Endothelial cell of umbilical vein (primary cell): ENCODE measurements around the gene EPB41L4B. TPM values are rescaled to one million over a fixed set of nuclear protein-coding genes. Genes with fewer than 3 reads are reported as not detected.

ENCODE experiments used
- BruUV-seq: library from RNA; stranded (reverse); fragments of 400-500 nt; replicated peaks from 2 replicates; lab custom pipeline; 2021; lab: Mats Ljungman, UMichigan
- CTCF ChIA-PET: fragments of 300-600, 350-600 bp; sonication (Branson Sonifier 250); formaldehyde crosslinking; loops from one replicate; lab custom pipeline; 2021; ENCODE audit warnings: antibody characterized with exemption, inconsistent platforms; lab: Charles Lee
- POLR2A ChIA-PET: fragments of 300-600, 350-600 bp; sonication (Branson Sonifier 250); formaldehyde crosslinking; loops from one replicate; lab custom pipeline; 2021; ENCODE audit warnings: antibody characterized with exemption, inconsistent platforms; lab: Charles Lee
- DNase-seq: peaks from one replicate; pipeline ENCODE4 v3.0.0-alpha.2; 2011; ENCODE audit warnings: low read depth, low spot score
- FAIRE-seq: peaks from 2 replicates; lab custom pipeline; 2011; peaks lifted over from hg19 to GRCh38; lab: Jason Lieb, UNC
- H2AFZ ChIP-seq: 2 replicates; pipeline ENCODE4 v1.6.0; 2012; ENCODE audit warnings: low read depth, low read length, control low read depth, inconsistent platforms
- H3K27ac ChIP-seq: 2 replicates; pipeline ENCODE4 v1.5.1; 2011; ENCODE audit warnings: low read depth, mild to moderate bottlenecking, control low read depth, low read length, moderate library complexity; ENCODE audit not compliant: insufficient read depth
- H3K27me3 ChIP-seq, 2 experiments: 2 replicates each; pipeline versions ENCODE4 v1.6.0 to v1.6.1; 2011; ENCODE audit warnings: low read length in 2 of 2, mixed read lengths in 1 of 2; ENCODE audit not compliant: control insufficient read depth in 2 of 2, insufficient read depth in 2 of 2
- H3K36me3 ChIP-seq, 2 experiments: 2 replicates in 1 of 2; 3 replicates in 1 of 2; pipeline ENCODE4 v1.5.1; 2011; ENCODE audit warnings: low read length in 2 of 2, mild to moderate bottlenecking in 1 of 2, moderate library complexity in 1 of 2; ENCODE audit not compliant: control insufficient read depth in 2 of 2, insufficient read depth in 2 of 2; ENCODE audit errors: extremely low read depth in 1 of 2
- H3K4me1 ChIP-seq: 3 replicates; pipeline ENCODE4 v1.5.1; 2011; ENCODE audit warnings: mild to moderate bottlenecking, low read length; ENCODE audit not compliant: control insufficient read depth, insufficient read depth; ENCODE audit errors: extremely low read depth
- H3K4me2 ChIP-seq: 2 replicates; pipeline ENCODE4 v1.6.1; 2011; ENCODE audit warnings: low read length, control low read depth, mixed read lengths; ENCODE audit not compliant: insufficient read depth
- H3K4me3 ChIP-seq, 3 experiments: fragments of 200-600 bp in 1 of 3; sonication (generic), shearing (Covaris generic) in 1 of 3; replicated peaks in 1 of 3; 2 replicates each; pipeline ENCODE4 v1.5.1; 2011 to 2016; ENCODE audit warnings: control low read depth in 3 of 3, low read length in 3 of 3, mild to moderate bottlenecking in 2 of 3, inconsistent platforms in 1 of 3, low read depth in 1 of 3, moderate library complexity in 1 of 3; ENCODE audit not compliant: insufficient read depth in 1 of 3
- H3K79me2 ChIP-seq: 2 replicates; pipeline ENCODE4 v1.6.0; 2012; ENCODE audit warnings: low read length, inconsistent platforms; ENCODE audit not compliant: control insufficient read depth, insufficient read depth
- H3K9ac ChIP-seq: replicated peaks from 2 replicates; pipeline ENCODE3; 2011; ENCODE audit warnings: low read length, control low read depth; ENCODE audit not compliant: insufficient read depth; ENCODE audit errors: extremely low read depth
- H3K9me1 ChIP-seq: replicated peaks from 3 replicates; pipeline ENCODE4 v1.6.0; 2011; ENCODE audit warnings: mild to moderate bottlenecking, low read length; ENCODE audit not compliant: control insufficient read depth, insufficient read depth; ENCODE audit errors: extremely low read depth
- H3K9me3 ChIP-seq: replicated peaks from 2 replicates; pipeline ENCODE4 v1.5.1; 2012; ENCODE audit warnings: low read length, inconsistent platforms; ENCODE audit not compliant: control insufficient read depth, insufficient read depth
- H4K20me1 ChIP-seq: replicated peaks from 2 replicates; pipeline ENCODE3; 2011; ENCODE audit warnings: mild to moderate bottlenecking, low read length; ENCODE audit not compliant: control insufficient read depth, insufficient read depth; ENCODE audit errors: extremely low read depth
- EZH2 ChIP-seq: IDR thresholded peaks from 2 replicates; pipeline ENCODE4 v1.6.1; 2012; ENCODE audit warnings: borderline replicate concordance, low read depth, mild to moderate bottlenecking, moderate library complexity, low read length, inconsistent platforms; ENCODE audit not compliant: severe bottlenecking
- FOS ChIP-seq: IDR thresholded peaks from 2 replicates; pipeline ENCODE4 v1.6.1; 2011; ENCODE audit warnings: mild to moderate bottlenecking, low read length, moderate library complexity, borderline replicate concordance; ENCODE audit not compliant: insufficient read depth
- GATA2 ChIP-seq: IDR thresholded peaks from 2 replicates; pipeline ENCODE4 v1.7.0; 2011; ENCODE audit warnings: low read depth, mild to moderate bottlenecking, moderate library complexity, mixed read lengths, low read length; ENCODE audit not compliant: insufficient read length, insufficient read depth
- JUN ChIP-seq: IDR thresholded peaks from 2 replicates; pipeline ENCODE4 v1.6.1; 2011; ENCODE audit warnings: borderline replicate concordance, low read depth; ENCODE audit not compliant: insufficient read length, insufficient read depth
- MYC ChIP-seq: IDR thresholded peaks from one replicate; pipeline ENCODE4 v1.6.1; 2011; ENCODE audit warnings: mild to moderate bottlenecking, low read depth, low read length
- POLR2A ChIP-seq: IDR thresholded peaks from 2 replicates; pipeline ENCODE4 v1.6.1; 2012; ENCODE audit warnings: low read depth, mild to moderate bottlenecking, control low read depth, low read length
- POLR2AphosphoS5 ChIP-seq: IDR thresholded peaks from 2 replicates; pipeline ENCODE4 v1.6.1; 2012; ENCODE audit warnings: low read depth, mild to moderate bottlenecking, control low read depth, low read length, moderate library complexity; ENCODE audit not compliant: insufficient read depth
- dilution Hi-C: fragments of 300-500 bp; cut with MboI; formaldehyde crosslinking; loops from one replicate; pipeline ENCODE4 v1.15.0; 2019; ENCODE audit warnings: low sequenced_read_pairs; ENCODE audit not compliant: extremely low pct_ligation_motif_present
- intact Hi-C: fragments of 100-400 bp; cut with micrococcal nuclease; formaldehyde crosslinking; loops from one replicate; pipeline ENCODE4 v1.10.0; 2022
- polyA plus RNA-seq, 4 experiments: library from polyadenylated mRNA; depleted of rRNA in 3 of 4; stranded (reverse) in 3 of 4; unstranded in 1 of 4; fragments of >200 nt; gene quantifications; 2 replicates each; pipeline versions ENCODE4 v1.2.1 to v1.2.3, GENCODE V29; 2011 to 2012; ENCODE audit warnings: missing spikeins in 1 of 4
- total RNA-seq: library from RNA; stranded (reverse); gene quantifications from 2 replicates; pipeline ENCODE4 v1.2.3, GENCODE V29; 2021
- TF ChIP-seq, protein P1 (sequence below), 2 donors: IDR thresholded peaks; 1 replicate in 1 of 2; 2 replicates in 1 of 2; pipeline ENCODE4 v1.5.1; 2011; ENCODE audit warnings: low read length in 2 of 2, mild to moderate bottlenecking in 2 of 2, moderate library complexity in 2 of 2, control low read depth in 1 of 2, inconsistent platforms in 1 of 2, low read depth in 1 of 2; ENCODE audit not compliant: insufficient read depth in 1 of 2; ENCODE audit errors: extremely low read depth in 1 of 2
- TF ChIP-seq, protein P2 (sequence below): IDR thresholded peaks from 2 replicates; pipeline ENCODE4 v1.6.1; 2011; ENCODE audit not compliant: insufficient read depth, insufficient read length

Gene EPB41L4B
- total and polyA plus RNA-seq, 2 donors (not counting 3 experiments of a cell fraction or from before 2014, with no cell fraction given), result 0.10 to 0.15 TPM

DNA sequence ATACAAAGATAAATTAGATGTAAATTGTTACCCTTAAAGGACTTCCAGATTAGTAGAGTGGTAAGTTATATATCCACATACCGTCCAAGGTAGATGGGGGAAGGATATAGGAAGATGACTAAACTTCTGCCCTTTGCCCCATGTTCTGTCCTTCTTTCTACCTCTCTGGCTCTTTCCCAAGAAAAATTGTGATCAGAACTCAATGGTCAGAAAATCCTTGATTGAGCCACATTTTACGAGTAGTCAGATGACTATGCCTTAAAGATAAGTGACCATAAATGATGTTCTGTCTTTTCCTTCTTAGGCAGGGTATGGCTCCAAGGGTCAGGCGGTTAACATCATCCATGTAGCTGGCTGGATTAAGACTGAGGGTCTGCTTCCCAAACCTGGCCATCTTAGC, 158.2 kb downstream of the EPB41L4B start:
- ChIA-PET POLR2A (no interaction called here), CTCF (interaction anchor here (1.3 kb wide), 1 partner anchor 20 kb away, joined by 3 read pairs; no protein-coding TSS in a partner anchor)
- DNase-seq (no peak), FAIRE-seq (no peak)
- H3K27me3 ChIP-seq, result peaks cover 26 to 27% of the 10 kb centered on the region in 2 experiments
- no peaks in the 10 kb centered on the region for H3K36me3 ChIP-seq
- H3K9me3 ChIP-seq, result no peaks in the 10 kb centered on the region
- no peak overlapping the region for H2AFZ ChIP-seq
- no peaks in the 10 kb centered on the region for H3K9me1 ChIP-seq
- H3K27ac ChIP-seq, result no peak overlapping the region
- H3K4me3 ChIP-seq, result no peak overlapping the region
- H3K9ac ChIP-seq, result no peak overlapping the region
- dilution Hi-C loops (no loop called here), intact Hi-C loops (no loop called here)
- BruUV-seq, result no TSS peak
- no peaks in the 10 kb centered on the region for H4K20me1 ChIP-seq
- H3K79me2 ChIP-seq, result no peaks in the 10 kb centered on the region
- no peak overlapping the region for H3K4me2 ChIP-seq
- no peaks in the 10 kb centered on the region for H3K4me1 ChIP-seq
- TF ChIP-seq, protein P1, sequence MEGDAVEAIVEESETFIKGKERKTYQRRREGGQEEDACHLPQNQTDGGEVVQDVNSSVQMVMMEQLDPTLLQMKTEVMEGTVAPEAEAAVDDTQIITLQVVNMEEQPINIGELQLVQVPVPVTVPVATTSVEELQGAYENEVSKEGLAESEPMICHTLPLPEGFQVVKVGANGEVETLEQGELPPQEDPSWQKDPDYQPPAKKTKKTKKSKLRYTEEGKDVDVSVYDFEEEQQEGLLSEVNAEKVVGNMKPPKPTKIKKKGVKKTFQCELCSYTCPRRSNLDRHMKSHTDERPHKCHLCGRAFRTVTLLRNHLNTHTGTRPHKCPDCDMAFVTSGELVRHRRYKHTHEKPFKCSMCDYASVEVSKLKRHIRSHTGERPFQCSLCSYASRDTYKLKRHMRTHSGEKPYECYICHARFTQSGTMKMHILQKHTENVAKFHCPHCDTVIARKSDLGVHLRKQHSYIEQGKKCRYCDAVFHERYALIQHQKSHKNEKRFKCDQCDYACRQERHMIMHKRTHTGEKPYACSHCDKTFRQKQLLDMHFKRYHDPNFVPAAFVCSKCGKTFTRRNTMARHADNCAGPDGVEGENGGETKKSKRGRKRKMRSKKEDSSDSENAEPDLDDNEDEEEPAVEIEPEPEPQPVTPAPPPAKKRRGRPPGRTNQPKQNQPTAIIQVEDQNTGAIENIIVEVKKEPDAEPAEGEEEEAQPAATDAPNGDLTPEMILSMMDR (IDR thresholded peaks at IDR 0.05; ENCODE audit: extremely low read depth in 1 of 2, insufficient read depth in 1 of 2, low read depth in 1 of 2, low read length in 2 of 2), result no peak
- TF ChIP-seq EZH2 (no peak), POLR2AphosphoS5 (no peak), JUN (no peak), GATA2 (no peak), FOS (no peak), POLR2A (no peak), MYC (no peak)
- TF ChIP-seq, protein P2, sequence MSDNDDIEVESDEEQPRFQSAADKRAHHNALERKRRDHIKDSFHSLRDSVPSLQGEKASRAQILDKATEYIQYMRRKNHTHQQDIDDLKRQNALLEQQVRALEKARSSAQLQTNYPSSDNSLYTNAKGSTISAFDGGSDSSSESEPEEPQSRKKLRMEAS, result no peak
